Measurements from ENCODE around the gene CYTL1.

DNA sequence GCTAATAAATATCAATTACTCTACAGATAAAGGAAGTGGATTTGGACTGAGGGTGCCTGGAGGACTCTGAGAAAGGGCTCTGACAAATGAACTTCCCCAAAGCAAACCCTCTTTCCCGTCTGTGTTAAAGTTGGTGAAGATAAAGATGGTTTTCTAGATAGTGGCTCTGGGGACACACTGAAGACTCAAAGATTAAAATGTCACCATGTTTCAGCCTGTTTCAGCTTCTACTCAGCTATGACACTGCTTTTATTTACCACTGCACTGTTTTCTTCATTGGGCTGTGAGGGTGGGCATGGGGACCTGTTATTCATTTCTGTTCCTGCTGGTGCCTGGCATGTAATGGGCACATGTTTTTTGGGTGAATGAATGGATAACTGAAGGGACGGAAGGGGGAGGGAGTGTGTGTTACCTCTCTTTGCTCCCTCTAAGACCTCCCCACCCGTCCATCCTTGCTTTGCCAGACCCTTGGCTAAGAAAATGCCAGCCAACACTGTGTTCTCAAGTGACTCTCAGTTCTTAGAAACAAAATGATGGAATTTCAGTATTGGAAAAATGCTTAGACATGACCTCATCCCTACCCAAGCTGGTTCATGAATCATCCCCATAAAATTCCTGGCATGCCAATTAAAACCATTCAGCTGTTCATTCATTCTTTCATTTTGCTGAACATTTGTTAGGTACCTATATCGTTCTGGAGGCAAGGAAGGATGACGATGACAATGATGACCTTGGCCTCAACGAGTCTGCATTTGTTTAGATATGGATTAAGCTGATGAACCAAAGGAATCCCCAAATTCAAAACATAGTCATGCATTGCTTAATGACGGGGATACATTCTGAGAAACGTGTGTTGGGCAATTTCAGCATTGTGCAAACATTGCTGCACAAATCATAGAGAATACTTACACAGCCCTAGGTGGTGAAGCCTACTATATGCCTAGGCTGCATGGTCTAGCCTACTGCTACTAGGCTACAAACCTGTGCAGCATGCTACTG, 18.6 kb upstream of the CYTL1 start:
- peak; percentile 76; the same call in 1 of the 2 replicates for TF ChIP-seq PBX3 (IDR thresholded peaks at IDR 0.05)
- no peak for TF ChIP-seq CTCF (IDR thresholded peaks at IDR 0.05)
- TF ChIP-seq GATA3 (IDR thresholded peaks at IDR 0.05; ENCODE audit: borderline replicate concordance): peak; percentile 94
